GM12878 (cell line): ENCODE data around the gene GPR137B. TPM values are rescaled to one million over a fixed set of nuclear protein-coding genes. Genes with fewer than 3 reads are reported as not detected.
A peak's percentile ranks its signal among the peaks of the same experiment; 100 is the strongest.

Source experiments
- ATAC-seq: fragments of 200-7000 bp; cut with Tn5 transposase; 3 replicates; pipeline ENCODE4 v1.9.1; 2020; ENCODE audit warnings: mild to moderate bottlenecking, moderate library complexity
- BruUV-seq: library from RNA; stranded (reverse); fragments of 400-500 nt; replicated peaks from 2 replicates; lab custom pipeline; 2021; lab: Mats Ljungman, UMichigan
- CTCF ChIA-PET: fragments of 300-600 bp; sonication (Branson Sonifier 250); formaldehyde crosslinking; extraction: SDS; loops from one replicate; lab custom pipeline; 2021; ENCODE audit warnings: inconsistent platforms; lab: Yijun Ruan, JAX
- POLR2A ChIA-PET: fragments of 350-600 bp; formaldehyde crosslinking; extraction: SDS; loops from one replicate; lab custom pipeline; 2021; ENCODE audit warnings: inconsistent platforms; lab: Charles Lee
- RAD21 ChIA-PET: fragments of 300-600 bp; sonication (Branson Sonifier 250); formaldehyde crosslinking; loops from one replicate; lab custom pipeline; 2023; ENCODE audit warnings: antibody characterized with exemption; ENCODE audit not compliant: unreplicated experiment; lab: Charles Lee
- SMC1A ChIA-PET: fragments of 300-600 bp; sonication (Branson Sonifier 250); formaldehyde crosslinking; loops from one replicate; lab custom pipeline; 2023; ENCODE audit not compliant: unreplicated experiment, uncharacterized antibody; lab: Charles Lee
- DNase-seq: peaks from one replicate; pipeline ENCODE4 v3.0.0-alpha.2; 2011; ENCODE audit warnings: low read depth, low spot score
- FAIRE-seq: peaks from 3 replicates; lab custom pipeline; 2011; peaks lifted over from hg19 to GRCh38; lab: Jason Lieb, UNC
- H2AFZ ChIP-seq: 2 replicates; pipeline ENCODE4 v1.6.0; 2011; ENCODE audit warnings: low read depth, low read length, control low read depth; ENCODE audit not compliant: control insufficient read depth
- H3K27ac ChIP-seq: 2 replicates; pipeline ENCODE4 v1.5.1; 2011; ENCODE audit warnings: control low read depth; ENCODE audit not compliant: control insufficient read depth, insufficient read depth
- H3K27me3 ChIP-seq, 2 experiments: replicated peaks in 1 of 2; 2 replicates each; pipeline versions ENCODE4 v1.6.0 to v1.6.1; 2011; ENCODE audit warnings: low read length in 1 of 2; ENCODE audit not compliant: control insufficient read depth in 2 of 2, insufficient read depth in 2 of 2
- H3K36me3 ChIP-seq, 2 experiments: 2 replicates each; pipeline ENCODE4 v1.5.1; 2011; ENCODE audit warnings: low read length in 1 of 2; ENCODE audit not compliant: control insufficient read depth in 2 of 2, insufficient read depth in 2 of 2
- H3K4me1 ChIP-seq: 2 replicates; pipeline ENCODE4 v1.6.1; 2011; ENCODE audit warnings: mild to moderate bottlenecking, low read length, moderate library complexity, mixed read lengths; ENCODE audit not compliant: control insufficient read depth, insufficient read depth
- H3K4me2 ChIP-seq: 2 replicates; pipeline ENCODE4 v1.6.0; 2011; ENCODE audit warnings: control low read depth; ENCODE audit not compliant: control insufficient read depth, insufficient read depth
- H3K4me3 ChIP-seq: fragments of 200-600 bp; sonication (generic); 2 replicates; pipeline ENCODE4 v1.5.1; 2016
- H3K79me2 ChIP-seq: 2 replicates; pipeline ENCODE4 v1.6.0; 2011; ENCODE audit warnings: low read length; ENCODE audit not compliant: control insufficient read depth, insufficient read depth
- H3K9ac ChIP-seq: 2 replicates; pipeline ENCODE4 v1.8.0; 2011; ENCODE audit warnings: low read length, control low read depth, mixed read lengths; ENCODE audit not compliant: control insufficient read depth, insufficient read depth
- H3K9me3 ChIP-seq: replicated peaks from 3 replicates; pipeline ENCODE4 v1.5.1; 2011; ENCODE audit warnings: mild to moderate bottlenecking, low read length; ENCODE audit not compliant: control insufficient read depth, insufficient read depth
- H4K20me1 ChIP-seq: 2 replicates; pipeline ENCODE4 v1.6.0; 2011; ENCODE audit not compliant: control insufficient read depth, insufficient read depth
- KAT2A ChIP-seq: conservative IDR thresholded peaks from 2 replicates; pipeline ENCODE4 v1.6.1; 2011; ENCODE audit warnings: low read depth, low read length; ENCODE audit not compliant: control insufficient read depth
- MYC ChIP-seq: IDR thresholded peaks from 2 replicates; pipeline ENCODE4 v1.6.1; 2011; ENCODE audit warnings: mild to moderate bottlenecking, low read length, moderate library complexity, inconsistent platforms; ENCODE audit not compliant: insufficient read depth, insufficient replicate concordance, insufficient read length, severe bottlenecking
- RFX5 ChIP-seq: IDR thresholded peaks from 2 replicates; pipeline ENCODE4 v1.6.1; 2011; ENCODE audit warnings: low read depth, low read length, improper control_type of control experiment
- TBL1XR1 ChIP-seq: IDR thresholded peaks from 2 replicates; pipeline ENCODE4 v1.6.1; 2012; ENCODE audit warnings: low read depth, low read length, improper control_type of control experiment
- WRNIP1 ChIP-seq: IDR thresholded peaks from 2 replicates; pipeline ENCODE4 v1.6.1; 2011; ENCODE audit warnings: low read depth, low read length, improper control_type of control experiment, borderline replicate concordance
- ZBED1 ChIP-seq: IDR thresholded peaks from 2 replicates; pipeline ENCODE4 v1.6.1; 2016; ENCODE audit warnings: borderline replicate concordance
- ZNF384 ChIP-seq: IDR thresholded peaks from 2 replicates; pipeline ENCODE4 v1.6.1; 2012; ENCODE audit warnings: low read depth, mild to moderate bottlenecking, low read length, improper control_type of control experiment, borderline replicate concordance
- WGBS: methylation state at CpG from one replicate; pipeline ENCODE4 v1.1.6; 2016; ENCODE audit warnings: low lambda C conversion rate; ENCODE audit not compliant: insufficient replicate concordance, insufficient coverage; ENCODE audit errors: missing lambda C conversion rate; 5-methylcytosine and 5-hydroxymethylcytosine counted together
- in situ Hi-C: fragments of 300-500 bp; cut with MboI; formaldehyde crosslinking; loops from 9 replicates; pipeline ENCODE4 v1.14.3; 2018; ENCODE audit warnings: mixed read lengths
- intact Hi-C: fragments of 100-400 bp; cut with micrococcal nuclease; formaldehyde crosslinking; loops from one replicate; pipeline ENCODE4 v1.14.2; 2022; ENCODE audit not compliant: unreplicated experiment
- polyA plus RNA-seq, 11 experiments: library from polyadenylated mRNA; depleted of rRNA in 4 of 11; unstranded in 6 of 11; stranded (reverse) in 5 of 11; fragments of >200 nt; fragmentation: Nextera tagmentation in 4 of 11; fragmentation: Illumina TruSeq in 1 of 11; extraction: Ambion mirVana in 4 of 11; extraction: Trizol in 1 of 11; gene quantifications; 1 replicate in 1 of 11; 2 replicates in 10 of 11; pipeline versions ENCODE4 v1.2.1 to v1.2.3, GENCODE V29; 2011 to 2016; ENCODE audit warnings: inconsistent platforms in 2 of 11, missing spikeins in 2 of 11, low read depth in 1 of 11
- total RNA-seq, 4 experiments: library from RNA; depleted of rRNA in 3 of 4; stranded (reverse); fragments of >200 nt in 3 of 4; fragmentation: Illumina TruSeq in 1 of 4; extraction: Trizol in 1 of 4; gene quantifications; 2 replicates each; pipeline versions ENCODE4 v1.2.1 to v1.2.3, GENCODE V29; 2013 to 2021
- TF ChIP-seq, protein P1 (sequence below): fragments of 450-650 bp; IDR thresholded peaks from 2 replicates; pipeline ENCODE4 v1.6.1; 2016; ENCODE audit warnings: mild to moderate bottlenecking, moderate library complexity, borderline replicate concordance
- TF ChIP-seq, protein P2 (sequence below): fragments of 450-650 bp; IDR thresholded peaks from 2 replicates; pipeline ENCODE4 v1.6.1; 2017; ENCODE audit warnings: mild to moderate bottlenecking, moderate library complexity

Gene GPR137B
- total and polyA plus RNA-seq, 10 of the 15 experiments (the other 5 are each of a cell fraction or from before 2014, with no cell fraction given): 5.4 to 20.8 (median 12.5) TPM

DNA sequence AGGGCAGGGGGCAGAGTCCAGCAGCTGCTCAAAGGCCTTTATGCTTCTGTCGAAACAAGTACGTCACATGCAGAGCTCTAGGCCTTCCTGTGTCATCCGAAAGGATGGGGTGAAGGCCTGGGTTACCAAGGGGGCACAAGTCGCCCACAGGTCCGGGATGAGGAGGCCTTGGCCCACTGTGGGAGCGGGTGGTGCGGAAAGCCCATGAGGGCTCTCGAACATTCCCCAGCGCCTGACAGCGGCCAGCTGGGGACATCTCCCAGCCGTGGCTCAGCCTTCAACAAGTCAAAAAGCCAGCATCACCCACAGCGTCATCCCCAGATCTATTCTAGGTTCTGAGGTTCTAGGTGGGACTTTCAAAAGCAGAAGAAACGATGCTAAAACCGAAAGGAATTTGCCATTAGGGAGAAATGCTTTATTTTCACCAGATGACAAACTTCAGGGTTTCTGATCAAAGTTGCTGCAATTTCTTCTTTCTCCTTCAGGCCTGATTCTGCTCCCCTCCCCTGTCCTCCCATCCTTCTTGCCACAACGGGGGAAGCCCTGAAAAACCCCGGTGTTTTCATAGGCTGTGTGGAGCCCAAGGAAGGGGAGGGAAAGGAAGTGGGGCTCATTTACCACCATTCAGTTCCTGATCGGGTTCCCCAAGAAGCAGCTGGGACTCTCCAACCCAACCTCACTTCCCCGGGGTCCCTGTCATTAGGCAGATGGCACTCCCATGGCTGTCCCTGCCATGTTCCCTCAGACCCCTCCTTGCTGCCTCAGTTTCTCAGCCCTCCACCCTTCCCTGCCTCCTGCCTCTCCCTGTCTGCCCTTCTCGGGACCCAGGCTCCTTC lies 17.6 kb downstream of the GPR137B start:
- SMC1A ChIA-PET: interaction anchor here (1.0 to 7.6 kb wide), 7 partner anchors 14 to 124 kb away, joined by 3 to 95 read pairs (median 17); partner anchors contain the start of gene GPR137B
- intact Hi-C loops: loop anchor here (1.0 to 2.0 kb wide), 3 partner anchors 38 to 161 kb away; no protein-coding TSS in a partner anchor
- no peak for TF ChIP-seq RFX5
- TF ChIP-seq WRNIP1: 0 out of 2 replicates have a peak, but pooled peaks have one; percentile 36
- no peak for TF ChIP-seq KAT2A
- TF ChIP-seq MYC: no peak
- no peak; the same call in 1 of the 2 replicates for TF ChIP-seq TBL1XR1
- peak; percentile 93 for TF ChIP-seq ZBED1
- TF ChIP-seq, protein P1, sequence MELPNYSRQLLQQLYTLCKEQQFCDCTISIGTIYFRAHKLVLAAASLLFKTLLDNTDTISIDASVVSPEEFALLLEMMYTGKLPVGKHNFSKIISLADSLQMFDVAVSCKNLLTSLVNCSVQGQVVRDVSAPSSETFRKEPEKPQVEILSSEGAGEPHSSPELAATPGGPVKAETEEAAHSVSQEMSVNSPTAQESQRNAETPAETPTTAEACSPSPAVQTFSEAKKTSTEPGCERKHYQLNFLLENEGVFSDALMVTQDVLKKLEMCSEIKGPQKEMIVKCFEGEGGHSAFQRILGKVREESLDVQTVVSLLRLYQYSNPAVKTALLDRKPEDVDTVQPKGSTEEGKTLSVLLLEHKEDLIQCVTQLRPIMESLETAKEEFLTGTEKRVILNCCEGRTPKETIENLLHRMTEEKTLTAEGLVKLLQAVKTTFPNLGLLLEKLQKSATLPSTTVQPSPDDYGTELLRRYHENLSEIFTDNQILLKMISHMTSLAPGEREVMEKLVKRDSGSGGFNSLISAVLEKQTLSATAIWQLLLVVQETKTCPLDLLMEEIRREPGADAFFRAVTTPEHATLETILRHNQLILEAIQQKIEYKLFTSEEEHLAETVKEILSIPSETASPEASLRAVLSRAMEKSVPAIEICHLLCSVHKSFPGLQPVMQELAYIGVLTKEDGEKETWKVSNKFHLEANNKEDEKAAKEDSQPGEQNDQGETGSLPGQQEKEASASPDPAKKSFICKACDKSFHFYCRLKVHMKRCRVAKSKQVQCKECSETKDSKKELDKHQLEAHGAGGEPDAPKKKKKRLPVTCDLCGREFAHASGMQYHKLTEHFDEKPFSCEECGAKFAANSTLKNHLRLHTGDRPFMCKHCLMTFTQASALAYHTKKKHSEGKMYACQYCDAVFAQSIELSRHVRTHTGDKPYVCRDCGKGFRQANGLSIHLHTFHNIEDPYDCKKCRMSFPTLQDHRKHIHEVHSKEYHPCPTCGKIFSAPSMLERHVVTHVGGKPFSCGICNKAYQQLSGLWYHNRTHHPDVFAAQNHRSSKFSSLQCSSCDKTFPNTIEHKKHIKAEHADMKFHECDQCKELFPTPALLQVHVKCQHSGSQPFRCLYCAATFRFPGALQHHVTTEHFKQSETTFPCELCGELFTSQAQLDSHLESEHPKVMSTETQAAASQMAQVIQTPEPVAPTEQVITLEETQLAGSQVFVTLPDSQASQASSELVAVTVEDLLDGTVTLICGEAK: no peak
- TF ChIP-seq ZNF384: no peak
- TF ChIP-seq, protein P2, sequence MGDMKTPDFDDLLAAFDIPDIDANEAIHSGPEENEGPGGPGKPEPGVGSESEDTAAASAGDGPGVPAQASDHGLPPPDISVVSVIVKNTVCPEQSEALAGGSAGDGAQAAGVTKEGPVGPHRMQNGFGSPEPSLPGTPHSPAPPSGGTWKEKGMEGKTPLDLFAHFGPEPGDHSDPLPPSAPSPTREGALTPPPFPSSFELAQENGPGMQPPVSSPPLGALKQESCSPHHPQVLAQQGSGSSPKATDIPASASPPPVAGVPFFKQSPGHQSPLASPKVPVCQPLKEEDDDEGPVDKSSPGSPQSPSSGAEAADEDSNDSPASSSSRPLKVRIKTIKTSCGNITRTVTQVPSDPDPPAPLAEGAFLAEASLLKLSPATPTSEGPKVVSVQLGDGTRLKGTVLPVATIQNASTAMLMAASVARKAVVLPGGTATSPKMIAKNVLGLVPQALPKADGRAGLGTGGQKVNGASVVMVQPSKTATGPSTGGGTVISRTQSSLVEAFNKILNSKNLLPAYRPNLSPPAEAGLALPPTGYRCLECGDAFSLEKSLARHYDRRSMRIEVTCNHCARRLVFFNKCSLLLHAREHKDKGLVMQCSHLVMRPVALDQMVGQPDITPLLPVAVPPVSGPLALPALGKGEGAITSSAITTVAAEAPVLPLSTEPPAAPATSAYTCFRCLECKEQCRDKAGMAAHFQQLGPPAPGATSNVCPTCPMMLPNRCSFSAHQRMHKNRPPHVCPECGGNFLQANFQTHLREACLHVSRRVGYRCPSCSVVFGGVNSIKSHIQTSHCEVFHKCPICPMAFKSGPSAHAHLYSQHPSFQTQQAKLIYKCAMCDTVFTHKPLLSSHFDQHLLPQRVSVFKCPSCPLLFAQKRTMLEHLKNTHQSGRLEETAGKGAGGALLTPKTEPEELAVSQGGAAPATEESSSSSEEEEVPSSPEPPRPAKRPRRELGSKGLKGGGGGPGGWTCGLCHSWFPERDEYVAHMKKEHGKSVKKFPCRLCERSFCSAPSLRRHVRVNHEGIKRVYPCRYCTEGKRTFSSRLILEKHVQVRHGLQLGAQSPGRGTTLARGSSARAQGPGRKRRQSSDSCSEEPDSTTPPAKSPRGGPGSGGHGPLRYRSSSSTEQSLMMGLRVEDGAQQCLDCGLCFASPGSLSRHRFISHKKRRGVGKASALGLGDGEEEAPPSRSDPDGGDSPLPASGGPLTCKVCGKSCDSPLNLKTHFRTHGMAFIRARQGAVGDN: peak; percentile 85

More for the DNA sequence above, 17.6 kb downstream of the GPR137B start:
- Histone ChIP-seq H3K4me3 (peak overlapping the region; percentile 21; the same call in 1 of the 2 replicates), H3K27ac (peak overlapping the region; percentile 99), H3K79me2 (peaks cover 46% of the 10 kb centered on the region), H3K4me1 (peaks cover 74% of the 10 kb centered on the region), H3K9me3 (peaks cover 29% of the 10 kb centered on the region; the same call in 2 of the 3 replicates), H3K4me2 (peak overlapping the region; percentile 90), H2AFZ (peak overlapping the region; percentile 11; the same call in 1 of the 2 replicates), H3K9ac (peak overlapping the region; percentile 73), H4K20me1 (no peaks in the 10 kb centered on the region), H3K27me3 (no peaks in the 10 kb centered on the region), H3K36me3 (peaks cover 0 to 8% of the 10 kb centered on the region in 2 experiments; a peak in 2 of 4 replicates)
- CTCF ChIA-PET: interaction anchor here (0.6 to 6.6 kb wide), 6 partner anchors 14 to 134 kb away, joined by 3 to 56 read pairs (median 3); partner anchors contain the start of gene GPR137B
- no TSS peak for BruUV-seq
- in situ Hi-C loops: loop anchor here (10.0 kb wide), 1 partner anchor 275 kb away; no protein-coding TSS in a partner anchor
- ATAC-seq (peak; percentile 64), DNase-seq (peak; percentile 93), FAIRE-seq (peak; percentile 59)
- RAD21 ChIA-PET: interaction anchor here (0.8 to 7.7 kb wide), 11 partner anchors 14 to 348 kb away, joined by 3 to 121 read pairs (median 4); partner anchors contain the start of genes ERO1B and GPR137B
- 1% methylated on average over 18 of the region's 19 CpGs for WGBS
- POLR2A ChIA-PET: interaction anchor here (0.6 to 6.5 kb wide), 8 partner anchors 9 to 635 kb away, joined by 3 to 64 read pairs (median 9); partner anchors contain the start of genes ERO1B, GPR137B and MTR
